IMR-90 (cell line): ENCODE results near the gene ZNF341. TPM values are rescaled to one million over a fixed set of nuclear protein-coding genes. Genes with fewer than 3 reads are reported as not detected.
"Not testable (repeated sequence)": the region's sequence is repeated elsewhere in the genome, so short reads cannot be mapped to it uniquely, and the experiment has no call there.

ENCODE experiments used
- ATAC-seq: fragments of 200-7000 bp; cut with Tn5 transposase; 2 replicates; pipeline ENCODE4 v1.9.1; 2020; ENCODE audit warnings: low read depth, mild to moderate bottlenecking, moderate library complexity
- BruUV-seq: library from RNA; stranded (reverse); fragments of 400-500 nt; replicated peaks from 2 replicates; lab custom pipeline; 2021; lab: Mats Ljungman, UMichigan
- CTCF ChIA-PET: fragments of 300-600 bp; formaldehyde crosslinking; extraction: SDS; loops from one replicate; lab custom pipeline; 2021; ENCODE audit warnings: antibody characterized with exemption; lab: Yijun Ruan, JAX
- POLR2A ChIA-PET: fragments of 300-600 bp; sonication (Branson Sonifier 250); formaldehyde crosslinking; loops from one replicate; lab custom pipeline; 2022; ENCODE audit warnings: antibody characterized with exemption; ENCODE audit not compliant: unreplicated experiment; lab: Charles Lee
- DNase-seq: peaks from one replicate; pipeline ENCODE4 v3.0.0; 2013
- H2AFZ ChIP-seq: replicated peaks from 2 replicates; pipeline ENCODE3; 2013; ENCODE audit warnings: low read length, mild to moderate bottlenecking; ENCODE audit not compliant: poor library complexity
- H2AK5ac ChIP-seq: 2 replicates; pipeline ENCODE4 v1.6.1; 2013; ENCODE audit warnings: low read depth, low read length, inconsistent platforms
- H2AK9ac ChIP-seq: replicated peaks from 2 replicates; pipeline ENCODE3; 2013; ENCODE audit warnings: mild to moderate bottlenecking, low read depth, low read length, moderate library complexity; ENCODE audit not compliant: poor library complexity
- H2BK120ac ChIP-seq: 2 replicates; pipeline ENCODE4 v1.6.1; 2013; ENCODE audit warnings: low read depth, low read length, inconsistent platforms
- H2BK15ac ChIP-seq: 3 replicates; pipeline ENCODE4 v1.6.1; 2013; ENCODE audit warnings: low read depth, low read length, inconsistent platforms
- H2BK20ac ChIP-seq: 2 replicates; pipeline ENCODE4 v1.6.1; 2013; ENCODE audit warnings: low read depth, mild to moderate bottlenecking, inconsistent platforms, low read length, moderate library complexity
- H2BK5ac ChIP-seq: 2 replicates; pipeline ENCODE4 v1.6.1; 2013; ENCODE audit warnings: mild to moderate bottlenecking, low read depth, low read length, inconsistent platforms; ENCODE audit not compliant: poor library complexity, severe bottlenecking
- H3K14ac ChIP-seq: replicated peaks from 2 replicates; pipeline ENCODE4 v1.6.1; 2013; ENCODE audit warnings: low read depth, low read length, inconsistent platforms
- H3K18ac ChIP-seq: 2 replicates; pipeline ENCODE4 v1.6.1; 2013; ENCODE audit warnings: low read depth, low read length, control low read depth
- H3K23ac ChIP-seq: 2 replicates; pipeline ENCODE4 v1.6.1; 2013; ENCODE audit warnings: low read depth, low read length, inconsistent platforms
- H3K27ac ChIP-seq: 2 replicates; pipeline ENCODE4 v1.5.1; 2013; ENCODE audit warnings: mild to moderate bottlenecking, control low read depth, low read length; ENCODE audit not compliant: insufficient read depth
- H3K27me3 ChIP-seq: 2 replicates; pipeline ENCODE4 v1.6.1; 2013; ENCODE audit warnings: low read length; ENCODE audit not compliant: control insufficient read depth, insufficient read depth
- H3K36me3 ChIP-seq: 2 replicates; pipeline ENCODE4 v1.6.1; 2013; ENCODE audit warnings: low read length, mixed read lengths; ENCODE audit not compliant: control insufficient read depth, insufficient read depth
- H3K4ac ChIP-seq: 2 replicates; pipeline ENCODE4 v1.6.1; 2013; ENCODE audit warnings: low read depth, low read length, inconsistent platforms
- H3K4me1 ChIP-seq: 2 replicates; pipeline ENCODE4 v1.6.1; 2013; ENCODE audit warnings: low read length, mixed read lengths; ENCODE audit not compliant: control insufficient read depth, insufficient read depth
- H3K4me2 ChIP-seq: 2 replicates; pipeline ENCODE4 v1.6.1; 2013; ENCODE audit warnings: low read depth, mild to moderate bottlenecking, control low read depth, low read length, moderate library complexity
- H3K4me3 ChIP-seq: 2 replicates; pipeline ENCODE4 v1.5.1; 2013; ENCODE audit warnings: low read depth, mild to moderate bottlenecking, control low read depth, low read length, moderate library complexity; ENCODE audit not compliant: insufficient read depth
- H3K56ac ChIP-seq: 2 replicates; pipeline ENCODE4 v1.6.1; 2013; ENCODE audit warnings: low read length, inconsistent platforms; ENCODE audit not compliant: insufficient read depth; ENCODE audit errors: extremely low read depth
- H3K79me1 ChIP-seq, 2 experiments: 2 replicates each; pipeline ENCODE4 v1.6.1; 2013; ENCODE audit warnings: low read length in 2 of 2, inconsistent platforms in 1 of 2, low read depth in 1 of 2
- H3K9ac ChIP-seq: 2 replicates; pipeline ENCODE4 v1.6.1; 2013; ENCODE audit warnings: low read depth, low read length, control low read depth
- H3K9me1 ChIP-seq: 2 replicates; pipeline ENCODE4 v1.6.1; 2013; ENCODE audit warnings: low read length, inconsistent platforms; ENCODE audit not compliant: insufficient read depth
- H3K9me3 ChIP-seq: 2 replicates; pipeline ENCODE4 v1.6.1; 2013; ENCODE audit warnings: low read length; ENCODE audit not compliant: control insufficient read depth, insufficient read depth
- H4K20me1 ChIP-seq: 2 replicates; pipeline ENCODE4 v1.6.1; 2013; ENCODE audit warnings: low read length, inconsistent platforms; ENCODE audit not compliant: insufficient read depth
- H4K5ac ChIP-seq: 2 replicates; pipeline ENCODE4 v1.6.1; 2013; ENCODE audit warnings: mild to moderate bottlenecking, low read depth, low read length, control low read depth
- H4K8ac ChIP-seq, 2 experiments: 2 replicates each; pipeline ENCODE4 v1.6.1; 2013; ENCODE audit warnings: low read depth in 2 of 2, low read length in 2 of 2, control low read depth in 1 of 2, inconsistent platforms in 1 of 2
- H4K91ac ChIP-seq: 2 replicates; pipeline ENCODE4 v1.6.1; 2013; ENCODE audit warnings: low read depth, low read length, inconsistent platforms; ENCODE audit not compliant: insufficient read depth
- CEBPB ChIP-seq: IDR thresholded peaks from 2 replicates; pipeline ENCODE4 v1.6.1; 2012; ENCODE audit warnings: low read depth, low read length, improper control_type of control experiment
- CHD1 ChIP-seq: IDR thresholded peaks from 2 replicates; pipeline ENCODE4 v1.6.1; 2012; ENCODE audit warnings: low read depth, low read length, improper control_type of control experiment
- CTCF ChIP-seq: conservative IDR thresholded peaks from 2 replicates; pipeline ENCODE4 v1.5.1; 2012; ENCODE audit warnings: mild to moderate bottlenecking, low read depth, low read length, improper control_type of control experiment
- MAFK ChIP-seq: IDR thresholded peaks from 2 replicates; pipeline ENCODE4 v1.6.1; 2012; ENCODE audit warnings: low read depth, low read length, improper control_type of control experiment
- MAZ ChIP-seq: IDR thresholded peaks from 2 replicates; pipeline ENCODE4 v1.6.1; 2012; ENCODE audit warnings: low read depth, mild to moderate bottlenecking, low read length, improper control_type of control experiment, moderate library complexity, borderline replicate concordance
- RCOR1 ChIP-seq: IDR thresholded peaks from 2 replicates; pipeline ENCODE4 v1.6.1; 2012; ENCODE audit warnings: mild to moderate bottlenecking, low read length, improper control_type of control experiment; ENCODE audit not compliant: insufficient replicate concordance
- WGBS, 2 experiments: methylation state at CpG; one replicate each; pipeline versions ENCODE4 v1.1.5 to v1.1.7; 2013; ENCODE audit warnings: missing lambda C conversion rate in 2 of 2; ENCODE audit not compliant: insufficient read length in 1 of 2; ENCODE audit errors: extremely low coverage in 2 of 2; 5-methylcytosine and 5-hydroxymethylcytosine counted together
- dilution Hi-C: fragments of 300-500 bp; cut with HindIII; formaldehyde crosslinking; loops from one replicate; pipeline ENCODE4 v1.14.3; 2018; ENCODE audit warnings: low sequenced_read_pairs; ENCODE audit not compliant: unreplicated experiment
- in situ Hi-C: fragments of 300-500 bp; cut with MboI; formaldehyde crosslinking; loops from 3 replicates; pipeline ENCODE4 v1.14.3; 2019; ENCODE audit warnings: low sequenced_read_pairs, inconsistent platforms, mixed read lengths
- intact Hi-C: fragments of 100-400 bp; cut with micrococcal nuclease; formaldehyde crosslinking; loops from 2 replicates; pipeline ENCODE4 v1.10.0; 2022
- polyA plus RNA-seq, 3 experiments: library from polyadenylated mRNA; depleted of rRNA; stranded (reverse); fragments of >200 nt; gene quantifications; 2 replicates each; pipeline ENCODE4 v1.2.3, GENCODE V29; 2012; ENCODE audit warnings: low replicate concordance in 1 of 3
- total RNA-seq: library from RNA; depleted of rRNA; stranded (reverse); fragments of >200 nt; gene quantifications from 2 replicates; pipeline ENCODE4 v1.2.3, GENCODE V29; 2012

Gene ZNF341
- total and polyA plus RNA-seq, 2 of the 4 experiments (the other 2 are of a cell fraction), result 1.1 to 3.4 TPM

- Histone ChIP-seq H3K56ac (no peak overlapping the region), H3K9me3 (no peaks in the 10 kb centered on the region), H3K4me1 (no peaks in the 10 kb centered on the region), H3K4me2 (no peak overlapping the region), H3K9ac (no peak overlapping the region), H2BK5ac (no peak overlapping the region), H3K18ac (no peak overlapping the region), H2BK120ac (no peak overlapping the region), H3K9me1 (no peaks in the 10 kb centered on the region), H2AK9ac (no peak overlapping the region), H4K5ac (no peak overlapping the region), H2BK15ac (no peak overlapping the region), H4K20me1 (no peaks in the 10 kb centered on the region), H4K8ac (no peak overlapping the region), H3K79me1 (no peaks in the 10 kb centered on the region), H3K14ac (no peak overlapping the region), H4K91ac (no peak overlapping the region), H3K4ac (no peak overlapping the region), H2AK5ac (no peak overlapping the region), H3K23ac (no peak overlapping the region), H3K4me3 (no peak overlapping the region), H2BK20ac (no peak overlapping the region), H3K27me3 (no peaks in the 10 kb centered on the region), H3K27ac (no peak overlapping the region), H3K36me3 (no peaks in the 10 kb centered on the region), H2AFZ (no peak overlapping the region)
- ATAC-seq, result no peak; the same call in 1 of the 2 replicates
- intact Hi-C loops (no loop called here), dilution Hi-C loops (no loop called here), in situ Hi-C loops (no loop called here)
- BruUV-seq, result no TSS peak
- DNase-seq, result peak; percentile 44
- 84% methylated on average over 7 of the region's 8 CpGs; no CpG with 5 or more reads in 1 of the 2 experiments for WGBS, 2 experiments
- TF ChIP-seq CTCF (no peak), CHD1 (no peak), CEBPB (no peak), RCOR1 (no peak), MAZ (no peak), MAFK (no peak)
- ChIA-PET CTCF (no interaction called here), POLR2A (no interaction called here)
These were observed 34.7 kb upstream of the ZNF341 start for GRCh38 chr20:33697129-33697528.

GRCh38 chr20:33698966-33699365 lies 32.8 kb upstream of the ZNF341 start:
- dilution Hi-C loops, intact Hi-C loops: not testable (repeated sequence)

More at GRCh38 chr20:33698966-33699365, 32.8 kb upstream of the ZNF341 start:
- H3K9me3 ChIP-seq, H4K20me1 ChIP-seq, H2BK5ac ChIP-seq, H2BK120ac ChIP-seq, H3K36me3 ChIP-seq, H3K14ac ChIP-seq, H3K23ac ChIP-seq, H3K27me3 ChIP-seq, H4K5ac ChIP-seq, H4K8ac ChIP-seq, BruUV-seq, POLR2A ChIA-PET, DNase-seq, H3K4me1 ChIP-seq, H3K79me1 ChIP-seq, H3K27ac ChIP-seq, H2BK20ac ChIP-seq, H3K4ac ChIP-seq, H3K18ac ChIP-seq, in situ Hi-C loops, H2BK15ac ChIP-seq, H3K4me2 ChIP-seq, H2AFZ ChIP-seq, CTCF ChIA-PET, H3K56ac ChIP-seq, H3K4me3 ChIP-seq, H3K9me1 ChIP-seq, ATAC-seq, H2AK5ac ChIP-seq, H3K9ac ChIP-seq, H4K91ac ChIP-seq, H2AK9ac ChIP-seq: not testable (repeated sequence)
- no CpG with 5 or more reads among the region's 27 CpGs for WGBS, 2 experiments
